ENCODE data around the gene TM4SF20. TPM values are rescaled to one million over a fixed set of nuclear protein-coding genes. Genes with fewer than 3 reads are reported as not detected.

TM4SF20 gene
- total RNA-seq, 2 experiments from 2014 or later = not detected

GRCh38 chr2:227407591-227408151 is 28.6 kb upstream of the TM4SF20 start:
- Mint-ChIP-seq H3K4me3 (no peak overlapping the region), H3K36me3 (no peaks in the 10 kb centered on the region), H3K27me3 (no peaks in the 10 kb centered on the region), H3K4me1 (peaks cover 25% of the 10 kb centered on the region), H3K9me3 (ENCODE audit: low read depth) (no peaks in the 10 kb centered on the region), H3K27ac (no peak overlapping the region)
- DNase-seq = no peak
- no peak for ATAC-seq
- CTCF ChIA-PET = no interaction called here

- ATAC-seq (no peak), DNase-seq (no peak)
- Mint-ChIP-seq H3K9me3 (ENCODE audit: low read depth) (no peaks in the 10 kb centered on the region), H3K36me3 (no peaks in the 10 kb centered on the region), H3K27ac (no peak overlapping the region), H3K27me3 (no peaks in the 10 kb centered on the region), H3K4me1 (peaks cover 14% of the 10 kb centered on the region), H3K4me3 (no peak overlapping the region)
- CTCF ChIA-PET = interaction anchor here (0.8 to 1.8 kb wide), 7 partner anchors 9 to 238 kb away, joined by 3 to 4 read pairs (median 3); no protein-coding TSS in a partner anchor
Observed at GRCh38 chr2:227406177-227407031, 27.3 kb upstream of the TM4SF20 start.

- Mint-ChIP-seq H3K27ac (no peak overlapping the region), H3K27me3 (peaks cover 2% of the 10 kb centered on the region), H3K4me1 (peaks cover 7% of the 10 kb centered on the region), H3K9me3 (ENCODE audit: low read depth) (no peaks in the 10 kb centered on the region), H3K36me3 (no peaks in the 10 kb centered on the region), H3K4me3 (no peak overlapping the region)
- CTCF ChIA-PET = interaction anchor here (1.0 to 1.8 kb wide), 2 partner anchors 69 to 70 kb away, joined by 3 to 4 read pairs; no protein-coding TSS in a partner anchor
- no peak for DNase-seq
- no peak for ATAC-seq
Observed at GRCh38 chr2:227404585-227405271, 25.6 kb upstream of the TM4SF20 start.

GRCh38 chr2:227402959-227403358 is 23.9 kb upstream of the TM4SF20 start:
- Mint-ChIP-seq H3K27ac (no peak overlapping the region), H3K4me3 (no peak overlapping the region)

GRCh38 chr2:227402321-227402720 is 23.2 kb upstream of the TM4SF20 start:
- ATAC-seq (no peak), DNase-seq (no peak)
- no peak overlapping the region for H3K4me3 Mint-ChIP-seq
- CTCF ChIA-PET = no interaction called here
- no peaks in the 10 kb centered on the region for H3K9me3 Mint-ChIP-seq (ENCODE audit: low read depth)
- H3K4me1 Mint-ChIP-seq = peaks cover 12% of the 10 kb centered on the region
- H3K27me3 Mint-ChIP-seq = peaks cover 2% of the 10 kb centered on the region
- H3K36me3 Mint-ChIP-seq = no peaks in the 10 kb centered on the region
- H3K27ac Mint-ChIP-seq = no peak overlapping the region

More at GRCh38 chr2:227402959-227403358, 23.9 kb upstream of the TM4SF20 start:
- Mint-ChIP-seq H3K9me3 (ENCODE audit: low read depth) (no peaks in the 10 kb centered on the region), H3K27me3 (peaks cover 2% of the 10 kb centered on the region), H3K4me1 (peaks cover 9% of the 10 kb centered on the region), H3K36me3 (no peaks in the 10 kb centered on the region)
- CTCF ChIA-PET = no interaction called here
- DNase-seq = no peak
- ATAC-seq = no peak

- ATAC-seq (no peak), DNase-seq (no peak)
- Mint-ChIP-seq H3K27ac (no peak overlapping the region), H3K27me3 (peaks cover 2% of the 10 kb centered on the region), H3K4me3 (no peak overlapping the region), H3K9me3 (ENCODE audit: low read depth) (no peaks in the 10 kb centered on the region), H3K4me1 (peaks cover 10% of the 10 kb centered on the region), H3K36me3 (no peaks in the 10 kb centered on the region)
- CTCF ChIA-PET = no interaction called here
Observed at GRCh38 chr2:227401550-227401949, 22.4 kb upstream of the TM4SF20 start.

GRCh38 chr2:227398684-227399670 is 19.9 kb upstream of the TM4SF20 start:
- Mint-ChIP-seq H3K27me3 (peaks cover 2% of the 10 kb centered on the region), H3K4me3 (no peak overlapping the region), H3K27ac (no peak overlapping the region), H3K4me1 (peaks cover 5% of the 10 kb centered on the region), H3K36me3 (no peaks in the 10 kb centered on the region), H3K9me3 (ENCODE audit: low read depth) (no peaks in the 10 kb centered on the region)
- DNase-seq (no peak), ATAC-seq (no peak)
- CTCF ChIA-PET = no interaction called here

- ATAC-seq (no peak), DNase-seq (no peak)
- Mint-ChIP-seq H3K27me3 (peaks cover 2% of the 10 kb centered on the region), H3K4me1 (peaks cover 5% of the 10 kb centered on the region), H3K36me3 (no peaks in the 10 kb centered on the region), H3K4me3 (no peak overlapping the region), H3K9me3 (ENCODE audit: low read depth) (no peaks in the 10 kb centered on the region), H3K27ac (no peak overlapping the region)
- CTCF ChIA-PET = no interaction called here
Observed at GRCh38 chr2:227397562-227397961, 18.5 kb upstream of the TM4SF20 start.

GRCh38 chr2:227395556-227395955 is 16.4 kb upstream of the TM4SF20 start:
- Mint-ChIP-seq H3K27me3 (no peaks in the 10 kb centered on the region), H3K36me3 (no peaks in the 10 kb centered on the region), H3K4me3 (no peak overlapping the region), H3K27ac (no peak overlapping the region), H3K4me1 (peaks cover 5% of the 10 kb centered on the region), H3K9me3 (ENCODE audit: low read depth) (no peaks in the 10 kb centered on the region)
- CTCF ChIA-PET = no interaction called here
- ATAC-seq (no peak), DNase-seq (no peak)

- Mint-ChIP-seq H3K27me3 (no peaks in the 10 kb centered on the region), H3K27ac (no peak overlapping the region), H3K9me3 (ENCODE audit: low read depth) (no peaks in the 10 kb centered on the region), H3K36me3 (no peaks in the 10 kb centered on the region), H3K4me1 (peaks cover 5% of the 10 kb centered on the region), H3K4me3 (no peak overlapping the region)
- CTCF ChIA-PET = interaction anchor here (1.2 kb wide), 1 partner anchor 11 kb away, joined by 3 read pairs; no protein-coding TSS in a partner anchor
- ATAC-seq (no peak), DNase-seq (no peak)
Observed at GRCh38 chr2:227394401-227394800, 15.3 kb upstream of the TM4SF20 start.

- Mint-ChIP-seq H3K4me3 (no peak overlapping the region), H3K27me3 (peaks cover 6% of the 10 kb centered on the region), H3K9me3 (ENCODE audit: low read depth) (no peaks in the 10 kb centered on the region), H3K36me3 (no peaks in the 10 kb centered on the region), H3K4me1 (peaks cover 5% of the 10 kb centered on the region), H3K27ac (no peak overlapping the region)
- DNase-seq = no peak
- CTCF ChIA-PET = no interaction called here
- no peak for ATAC-seq
Observed at GRCh38 chr2:227390468-227391256, 11.6 kb upstream of the TM4SF20 start.

- peaks cover 5% of the 10 kb centered on the region for H3K4me1 Mint-ChIP-seq
- no peaks in the 10 kb centered on the region for H3K9me3 Mint-ChIP-seq (ENCODE audit: low read depth)
- no peak overlapping the region for H3K27ac Mint-ChIP-seq
Observed at GRCh38 chr2:227389661-227390060, 10.6 kb upstream of the TM4SF20 start.

More at GRCh38 chr2:227389661-227390060, 10.6 kb upstream of the TM4SF20 start:
- DNase-seq = no peak
- CTCF ChIA-PET = no interaction called here
- H3K27me3 Mint-ChIP-seq = peaks cover 6% of the 10 kb centered on the region
- no peak overlapping the region for H3K4me3 Mint-ChIP-seq
- no peak for ATAC-seq
- H3K36me3 Mint-ChIP-seq = no peaks in the 10 kb centered on the region
